ENCODE data around the gene DNM3. TPM values are rescaled to one million over a fixed set of nuclear protein-coding genes. Genes with fewer than 3 reads are reported as not detected.

The DNM3 gene
- total and polyA plus RNA-seq, 10 of the 15 experiments (the other 5 are each of a cell fraction or from before 2014, with no cell fraction given) = 0.03 to 1.5 (median 0.08) TPM; not detected in 3

GRCh38 chr1:172398970-172399755 lies 557.9 kb downstream of the DNM3 start (continued):
- no peak for TF ChIP-seq USF2 (IDR thresholded peaks at IDR 0.05; ENCODE audit: borderline replicate concordance, low read depth, low read length)
- TF ChIP-seq JUNB (IDR thresholded peaks at IDR 0.05) = no peak
- peak; percentile 45; the same call in 1 of the 2 replicates for TF ChIP-seq ZNF687 (IDR thresholded peaks at IDR 0.05)
- TF ChIP-seq CHD4 (IDR thresholded peaks at IDR 0.05) = no peak
- TF ChIP-seq ATF7 (IDR thresholded peaks at IDR 0.05; ENCODE audit: low read depth) = peak; percentile 24; the same call in 1 of the 2 replicates
- TF ChIP-seq SRF (IDR thresholded peaks at IDR 0.05; ENCODE audit: low read depth in 2 of 2, low read length in 2 of 2) = no peak
- 0 out of 2 replicates have a peak, but pooled peaks have one; percentile 6 for TF ChIP-seq PKNOX1 (IDR thresholded peaks at IDR 0.05)
- no peak for TF ChIP-seq KAT2A (conservative IDR thresholded peaks at IDR 0.05; ENCODE audit: control insufficient read depth, low read depth, low read length)
- no peak for TF ChIP-seq SREBF2 (IDR thresholded peaks at IDR 0.05; ENCODE audit: low read length)

All from GM12878 (cell line).